HEK293 (cell line): ENCODE data around the gene DGKZ.
A peak's percentile ranks its signal among the peaks of the same experiment; 100 is the strongest.

Source experiments
- CTCF ChIA-PET: fragments of 350-600 bp; formaldehyde crosslinking; extraction: SDS; loops from one replicate; lab custom pipeline; 2021; ENCODE audit warnings: antibody characterized with exemption; lab: Yijun Ruan, JAX
- POLR2A ChIA-PET: fragments of 300-600 bp; formaldehyde crosslinking; extraction: SDS; loops from one replicate; lab custom pipeline; 2020; ENCODE audit warnings: antibody characterized with exemption, inconsistent platforms; lab: Yijun Ruan, JAX
- H3K27ac ChIP-seq: fragments of 200-500 bp; sonication (Bioruptor generic); 2 replicates; pipeline ENCODE4 v1.5.1; 2014; ENCODE audit warnings: low read depth, low read length, control low read depth, inconsistent platforms; ENCODE audit errors: extremely low read depth
- H3K36me3 ChIP-seq, 2 experiments: fragments of 200-500 bp in 1 of 2; sonication (Bioruptor generic) in 1 of 2; 1 replicate in 1 of 2; 2 replicates in 1 of 2; pipeline ENCODE4 v1.5.1; 2014 to 2017; ENCODE audit warnings: inconsistent platforms in 2 of 2, low read length in 2 of 2; ENCODE audit not compliant: control insufficient read depth in 2 of 2, insufficient read depth in 1 of 2
- H3K4me1 ChIP-seq: fragments of 200-500 bp; sonication (Bioruptor generic); 2 replicates; pipeline ENCODE4 v1.5.1; 2014; ENCODE audit warnings: mild to moderate bottlenecking, low read length, inconsistent platforms; ENCODE audit not compliant: control insufficient read depth, insufficient read depth
- H3K4me3 ChIP-seq: 2 replicates; pipeline ENCODE4 v1.5.1; 2011; ENCODE audit warnings: low read depth, mild to moderate bottlenecking, control low read depth, low read length, moderate library complexity
- H3K9me3 ChIP-seq: fragments of 200-500 bp; sonication (Bioruptor generic); 2 replicates; pipeline ENCODE4 v1.5.1; 2014; ENCODE audit warnings: low read depth, low read length, inconsistent platforms; ENCODE audit not compliant: control insufficient read depth, insufficient read depth
- HIC1 ChIP-seq: fragments of 450-650 bp; formaldehyde crosslinking; IDR thresholded peaks from 2 replicates; pipeline ENCODE4 v1.5.1; 2016; ENCODE audit warnings: missing biosample characterization, missing genetic modification characterization
- ZNF146 ChIP-seq: fragments of 450-650 bp; formaldehyde crosslinking; IDR thresholded peaks from 2 replicates; pipeline ENCODE4 v1.5.1; 2016; ENCODE audit warnings: missing biosample characterization, missing genetic modification characterization
- ZNF280D ChIP-seq: fragments of 450-650 bp; formaldehyde crosslinking; IDR thresholded peaks from 2 replicates; pipeline ENCODE4 v1.5.1; 2016; ENCODE audit warnings: missing biosample characterization, missing genetic modification characterization
- ZNF354C ChIP-seq: fragments of 450-650 bp; formaldehyde crosslinking; IDR thresholded peaks from 2 replicates; pipeline ENCODE4 v1.5.1; 2016; ENCODE audit warnings: missing biosample characterization, missing genetic modification characterization, low read depth, borderline replicate concordance
- ZNF548 ChIP-seq: fragments of 450-650 bp; formaldehyde crosslinking; IDR thresholded peaks from 2 replicates; pipeline ENCODE4 v1.5.1; 2016; ENCODE audit warnings: missing biosample characterization, missing genetic modification characterization
- ZNF626 ChIP-seq: fragments of 450-650 bp; sonication (Bioruptor Pico); formaldehyde crosslinking; IDR thresholded peaks from 2 replicates; pipeline ENCODE4 v1.5.1; 2018; ENCODE audit warnings: missing biosample characterization, missing genetic modification characterization, inconsistent platforms
- ZNF658 ChIP-seq: fragments of 450-650 bp; formaldehyde crosslinking; IDR thresholded peaks from 2 replicates; pipeline ENCODE4; 2016; ENCODE audit warnings: missing biosample characterization, missing genetic modification characterization
- ZSCAN23 ChIP-seq: fragments of 450-650 bp; formaldehyde crosslinking; IDR thresholded peaks from 2 replicates; pipeline ENCODE4 v1.5.1; 2016; ENCODE audit warnings: missing biosample characterization, missing genetic modification characterization

Gene DGKZ

GRCh38 chr11:46364056-46364455 is 16.8 kb downstream of the DGKZ start:
- peaks cover 0 to 17% of the 10 kb centered on the region in 2 experiments; a peak in 1 of 3 replicates for H3K36me3 ChIP-seq
- CTCF ChIA-PET, result interaction anchor here (1.1 to 5.6 kb wide), 2 partner anchors 14 to 19 kb away, joined by 3 to 98 read pairs; partner anchors contain the start of gene DGKZ
- POLR2A ChIA-PET, result no interaction called here
- TF ChIP-seq ZNF354C (tag by site-specific recombination) (no peak), ZNF658 (tag by site-specific recombination) (no peak), ZNF146 (no peak), HIC1 (no peak), ZNF548 (tag by site-specific recombination) (no peak), ZSCAN23 (tag by site-specific recombination) (no peak), ZNF626 (tag by site-specific recombination) (no peak)
- H3K9me3 ChIP-seq, result no peaks in the 10 kb centered on the region
- no peak overlapping the region for H3K4me3 ChIP-seq
- no peak overlapping the region for H3K27ac ChIP-seq
- H3K4me1 ChIP-seq, result peaks cover 9% of the 10 kb centered on the region

DNA sequence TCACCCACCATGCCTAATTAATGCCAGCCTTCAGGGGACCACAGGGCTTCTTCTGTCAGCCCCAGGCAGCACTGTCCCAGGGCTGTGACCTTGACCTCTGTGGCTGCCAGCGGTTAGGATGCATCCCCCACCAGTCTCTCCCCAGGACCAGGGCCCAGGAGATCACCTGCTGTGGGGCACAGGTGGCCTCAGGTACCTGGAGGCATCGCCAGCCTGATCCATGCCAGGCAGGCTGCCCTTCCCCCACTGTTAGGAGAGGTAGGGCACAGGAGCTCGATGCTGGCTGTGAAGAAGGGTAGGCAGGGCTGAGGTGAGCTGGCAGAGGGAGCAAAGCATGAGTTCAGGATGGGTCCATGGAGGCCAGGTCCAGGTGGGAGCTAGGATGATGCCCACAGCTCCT is 17.5 kb downstream of the DGKZ start:
- ChIA-PET POLR2A (no interaction called here), CTCF (interaction anchor here (0.6 to 5.6 kb wide), 6 partner anchors 8 to 255 kb away, joined by 3 to 98 read pairs (median 4); partner anchors contain the start of gene DGKZ)
- H3K27ac ChIP-seq, result no peak overlapping the region

More for the DNA sequence above, 17.5 kb downstream of the DGKZ start:
- Histone ChIP-seq H3K36me3 (peaks cover 0 to 23% of the 10 kb centered on the region in 2 experiments; a peak in 1 of 3 replicates), H3K4me3 (no peak overlapping the region), H3K4me1 (peaks cover 9% of the 10 kb centered on the region), H3K9me3 (no peaks in the 10 kb centered on the region)
- TF ChIP-seq ZNF280D (tag by site-specific recombination) (no peak), HIC1 (peak; percentile 53; the same call in 1 of the 2 replicates)
